Measurements from ENCODE around the gene PRMT9. TPM values are rescaled to one million over a fixed set of nuclear protein-coding genes. Genes with fewer than 3 reads are reported as not detected.
A peak's percentile ranks its signal among the peaks of the same experiment; 100 is the strongest.

The PRMT9 gene
- total and polyA plus RNA-seq, 2 of the 13 experiments (the other 11 are each of a cell fraction or from before 2014, with no cell fraction given): 4.0 to 9.7 TPM

DNA sequence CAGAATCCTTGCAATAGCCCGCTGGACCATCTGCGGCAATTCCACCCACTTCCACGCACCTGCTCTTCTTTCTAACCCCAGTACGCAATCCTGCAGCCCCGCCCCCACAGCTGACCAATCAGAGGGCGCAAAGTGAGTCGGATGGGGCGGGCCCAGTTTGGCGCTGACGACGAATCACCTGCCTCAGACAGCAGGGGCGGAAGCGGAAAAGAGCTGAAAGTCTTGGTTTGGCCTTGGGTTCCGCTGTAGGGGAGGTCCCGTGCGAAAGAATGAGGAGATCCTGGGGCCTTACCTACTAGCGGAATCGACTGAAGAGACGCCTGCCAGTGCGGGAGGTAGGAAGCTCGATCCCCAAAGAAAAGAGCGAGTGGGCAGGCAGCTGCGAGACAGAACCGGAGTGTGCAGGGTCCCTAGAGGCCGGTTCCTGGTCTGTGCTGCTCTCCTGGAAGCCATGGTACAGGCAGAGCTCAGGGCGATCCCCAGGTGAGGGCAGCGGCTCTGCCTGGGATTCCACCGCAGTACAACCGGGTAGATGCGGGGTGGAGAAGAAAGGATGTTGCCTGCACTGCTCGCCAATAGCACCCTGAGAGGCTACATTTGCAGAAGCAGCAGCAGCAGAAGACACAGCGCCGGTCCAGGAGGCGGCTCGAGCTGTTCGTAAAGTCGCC lies 66.7 kb downstream of the PRMT9 start, which contains the start of gene TMEM184C (continued):
- TF ChIP-seq, protein P1, sequence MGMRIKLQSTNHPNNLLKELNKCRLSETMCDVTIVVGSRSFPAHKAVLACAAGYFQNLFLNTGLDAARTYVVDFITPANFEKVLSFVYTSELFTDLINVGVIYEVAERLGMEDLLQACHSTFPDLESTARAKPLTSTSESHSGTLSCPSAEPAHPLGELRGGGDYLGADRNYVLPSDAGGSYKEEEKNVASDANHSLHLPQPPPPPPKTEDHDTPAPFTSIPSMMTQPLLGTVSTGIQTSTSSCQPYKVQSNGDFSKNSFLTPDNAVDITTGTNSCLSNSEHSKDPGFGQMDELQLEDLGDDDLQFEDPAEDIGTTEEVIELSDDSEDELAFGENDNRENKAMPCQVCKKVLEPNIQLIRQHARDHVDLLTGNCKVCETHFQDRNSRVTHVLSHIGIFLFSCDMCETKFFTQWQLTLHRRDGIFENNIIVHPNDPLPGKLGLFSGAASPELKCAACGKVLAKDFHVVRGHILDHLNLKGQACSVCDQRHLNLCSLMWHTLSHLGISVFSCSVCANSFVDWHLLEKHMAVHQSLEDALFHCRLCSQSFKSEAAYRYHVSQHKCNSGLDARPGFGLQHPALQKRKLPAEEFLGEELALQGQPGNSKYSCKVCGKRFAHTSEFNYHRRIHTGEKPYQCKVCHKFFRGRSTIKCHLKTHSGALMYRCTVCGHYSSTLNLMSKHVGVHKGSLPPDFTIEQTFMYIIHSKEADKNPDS (CRISPR knock-in tag; IDR thresholded peaks at IDR 0.05): no peak
- TF ChIP-seq TARDBP (CRISPR knock-in tag; IDR thresholded peaks at IDR 0.05): peak; percentile 51; the same call in 1 of the 2 replicates
- no peak for TF ChIP-seq SKI (IDR thresholded peaks at IDR 0.05; ENCODE audit: partially characterized antibody)
- TF ChIP-seq NR2F1 (CRISPR knock-in tag; IDR thresholded peaks at IDR 0.05): no peak
- TF ChIP-seq, protein P2, sequence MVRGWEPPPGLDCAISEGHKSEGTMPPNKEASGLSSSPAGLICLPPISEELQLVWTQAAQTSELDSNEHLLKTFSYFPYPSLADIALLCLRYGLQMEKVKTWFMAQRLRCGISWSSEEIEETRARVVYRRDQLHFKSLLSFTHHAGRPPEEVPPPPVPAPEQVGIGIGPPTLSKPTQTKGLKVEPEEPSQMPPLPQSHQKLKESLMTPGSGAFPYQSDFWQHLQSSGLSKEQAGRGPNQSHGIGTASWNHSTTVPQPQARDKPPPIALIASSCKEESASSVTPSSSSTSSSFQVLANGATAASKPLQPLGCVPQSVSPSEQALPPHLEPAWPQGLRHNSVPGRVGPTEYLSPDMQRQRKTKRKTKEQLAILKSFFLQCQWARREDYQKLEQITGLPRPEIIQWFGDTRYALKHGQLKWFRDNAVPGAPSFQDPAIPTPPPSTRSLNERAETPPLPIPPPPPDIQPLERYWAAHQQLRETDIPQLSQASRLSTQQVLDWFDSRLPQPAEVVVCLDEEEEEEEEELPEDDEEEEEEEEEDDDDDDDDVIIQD (CRISPR knock-in tag; IDR thresholded peaks at IDR 0.05; ENCODE audit: low read depth): peak; percentile 13; the same call in 1 of the 2 replicates
- TF ChIP-seq ZNF570 (CRISPR knock-in tag; IDR thresholded peaks at IDR 0.05; ENCODE audit: borderline replicate concordance): no peak
- TF ChIP-seq ZNF589 (CRISPR knock-in tag; conservative IDR thresholded peaks at IDR 0.05): no peak
- TF ChIP-seq HNRNPK (IDR thresholded peaks at IDR 0.05; ENCODE audit: low read depth, low read length, poor library complexity, severe bottlenecking): no peak
- 0 out of 2 replicates have a peak, but pooled peaks have one; percentile 49 for TF ChIP-seq PCBP1 (IDR thresholded peaks at IDR 0.05; ENCODE audit: borderline replicate concordance, low read depth, low read length)
- TF ChIP-seq, protein P3, sequence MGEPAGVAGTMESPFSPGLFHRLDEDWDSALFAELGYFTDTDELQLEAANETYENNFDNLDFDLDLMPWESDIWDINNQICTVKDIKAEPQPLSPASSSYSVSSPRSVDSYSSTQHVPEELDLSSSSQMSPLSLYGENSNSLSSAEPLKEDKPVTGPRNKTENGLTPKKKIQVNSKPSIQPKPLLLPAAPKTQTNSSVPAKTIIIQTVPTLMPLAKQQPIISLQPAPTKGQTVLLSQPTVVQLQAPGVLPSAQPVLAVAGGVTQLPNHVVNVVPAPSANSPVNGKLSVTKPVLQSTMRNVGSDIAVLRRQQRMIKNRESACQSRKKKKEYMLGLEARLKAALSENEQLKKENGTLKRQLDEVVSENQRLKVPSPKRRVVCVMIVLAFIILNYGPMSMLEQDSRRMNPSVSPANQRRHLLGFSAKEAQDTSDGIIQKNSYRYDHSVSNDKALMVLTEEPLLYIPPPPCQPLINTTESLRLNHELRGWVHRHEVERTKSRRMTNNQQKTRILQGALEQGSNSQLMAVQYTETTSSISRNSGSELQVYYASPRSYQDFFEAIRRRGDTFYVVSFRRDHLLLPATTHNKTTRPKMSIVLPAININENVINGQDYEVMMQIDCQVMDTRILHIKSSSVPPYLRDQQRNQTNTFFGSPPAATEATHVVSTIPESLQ (CRISPR knock-in tag; conservative IDR thresholded peaks at IDR 0.05): no peak
- TF ChIP-seq CC2D1A (CRISPR knock-in tag; IDR thresholded peaks at IDR 0.05): no peak
- TF ChIP-seq ZNF160 (CRISPR knock-in tag; IDR thresholded peaks at IDR 0.05): no peak
- TF ChIP-seq, protein P4, sequence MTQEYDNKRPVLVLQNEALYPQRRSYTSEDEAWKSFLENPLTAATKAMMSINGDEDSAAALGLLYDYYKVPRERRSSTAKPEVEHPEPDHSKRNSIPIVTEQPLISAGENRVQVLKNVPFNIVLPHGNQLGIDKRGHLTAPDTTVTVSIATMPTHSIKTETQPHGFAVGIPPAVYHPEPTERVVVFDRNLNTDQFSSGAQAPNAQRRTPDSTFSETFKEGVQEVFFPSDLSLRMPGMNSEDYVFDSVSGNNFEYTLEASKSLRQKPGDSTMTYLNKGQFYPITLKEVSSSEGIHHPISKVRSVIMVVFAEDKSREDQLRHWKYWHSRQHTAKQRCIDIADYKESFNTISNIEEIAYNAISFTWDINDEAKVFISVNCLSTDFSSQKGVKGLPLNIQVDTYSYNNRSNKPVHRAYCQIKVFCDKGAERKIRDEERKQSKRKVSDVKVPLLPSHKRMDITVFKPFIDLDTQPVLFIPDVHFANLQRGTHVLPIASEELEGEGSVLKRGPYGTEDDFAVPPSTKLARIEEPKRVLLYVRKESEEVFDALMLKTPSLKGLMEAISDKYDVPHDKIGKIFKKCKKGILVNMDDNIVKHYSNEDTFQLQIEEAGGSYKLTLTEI (CRISPR knock-in tag; conservative IDR thresholded peaks at IDR 0.05): no peak
- no peak for TF ChIP-seq ZNF24 (IDR thresholded peaks at IDR 0.05)
- TF ChIP-seq, protein P5, sequence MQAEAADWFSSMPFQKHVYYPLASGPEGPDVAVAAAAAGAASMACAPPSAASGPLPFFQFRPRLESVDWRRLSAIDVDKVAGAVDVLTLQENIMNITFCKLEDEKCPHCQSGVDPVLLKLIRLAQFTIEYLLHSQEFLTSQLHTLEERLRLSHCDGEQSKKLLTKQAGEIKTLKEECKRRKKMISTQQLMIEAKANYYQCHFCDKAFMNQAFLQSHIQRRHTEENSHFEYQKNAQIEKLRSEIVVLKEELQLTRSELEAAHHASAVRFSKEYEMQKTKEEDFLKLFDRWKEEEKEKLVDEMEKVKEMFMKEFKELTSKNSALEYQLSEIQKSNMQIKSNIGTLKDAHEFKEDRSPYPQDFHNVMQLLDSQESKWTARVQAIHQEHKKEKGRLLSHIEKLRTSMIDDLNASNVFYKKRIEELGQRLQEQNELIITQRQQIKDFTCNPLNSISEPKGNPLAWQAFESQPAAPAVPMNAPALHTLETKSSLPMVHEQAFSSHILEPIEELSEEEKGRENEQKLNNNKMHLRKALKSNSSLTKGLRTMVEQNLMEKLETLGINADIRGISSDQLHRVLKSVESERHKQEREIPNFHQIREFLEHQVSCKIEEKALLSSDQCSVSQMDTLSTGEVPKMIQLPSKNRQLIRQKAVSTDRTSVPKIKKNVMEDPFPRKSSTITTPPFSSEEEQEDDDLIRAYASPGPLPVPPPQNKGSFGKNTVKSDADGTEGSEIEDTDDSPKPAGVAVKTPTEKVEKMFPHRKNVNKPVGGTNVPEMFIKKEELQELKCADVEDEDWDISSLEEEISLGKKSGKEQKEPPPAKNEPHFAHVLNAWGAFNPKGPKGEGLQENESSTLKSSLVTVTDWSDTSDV (CRISPR knock-in tag; IDR thresholded peaks at IDR 0.05): 0 out of 2 replicates have a peak, but pooled peaks have one; percentile 40
- no peak for TF ChIP-seq NR1H2 (CRISPR knock-in tag; IDR thresholded peaks at IDR 0.05; ENCODE audit: borderline replicate concordance, low read depth)
- no peak for TF ChIP-seq MEIS1 (CRISPR knock-in tag; IDR thresholded peaks at IDR 0.05; ENCODE audit: borderline replicate concordance)
- peak; percentile 29; the same call in 1 of the 2 replicates for TF ChIP-seq ISL2 (CRISPR knock-in tag; IDR thresholded peaks at IDR 0.05)

All from HepG2 (cell line).